ENCODE data around the gene KRT33A.

- TF ChIP-seq CTCF (IDR thresholded peaks at IDR 0.05) (no peak), POLR2A (IDR thresholded peaks at IDR 0.05) (no peak)
These were observed 35.3 kb downstream of the KRT33A start, which contains the start of gene KRTAP17-1 for GRCh38 chr17:41315204-41315794.
